Lower leg skin (tissue), 3 donors: Measurements from ENCODE around the gene GPC6.

Source experiments
- CTCF ChIP-seq, 3 donors: fragments of 450-650 bp; IDR thresholded peaks; one replicate each; pipeline ENCODE4 v1.5.1; 2016; ENCODE audit warnings: antibody characterized with exemption in 3 of 3, mild to moderate bottlenecking in 3 of 3, moderate library complexity in 2 of 3
- POLR2A ChIP-seq, 2 donors: fragments of 450-650 bp; IDR thresholded peaks; one replicate each; pipeline ENCODE4 v1.6.1; 2016 to 2017; ENCODE audit warnings: antibody characterized with exemption in 2 of 2, mild to moderate bottlenecking in 1 of 2, moderate library complexity in 1 of 2

- TF ChIP-seq CTCF (IDR thresholded peaks at IDR 0.05), result no peak
- no peak for TF ChIP-seq POLR2A (IDR thresholded peaks at IDR 0.05)
Observed at GRCh38 chr13:93977986-93978385, 751.4 kb downstream of the GPC6 start.
